K562 (cell line): ENCODE measurements around the gene UBE2O. TPM values are rescaled to one million over a fixed set of nuclear protein-coding genes. Genes with fewer than 3 reads are reported as not detected.

ENCODE experiments used
- ATAC-seq: fragments of 200-7000 bp; cut with Tn5 transposase; 3 replicates; pipeline ENCODE4 v1.9.1; 2020; ENCODE audit warnings: moderate library complexity
- BruUV-seq: library from RNA; stranded (reverse); fragments of 400-500 nt; replicated peaks from 2 replicates; lab custom pipeline; 2021; lab: Mats Ljungman, UMichigan
- CTCF ChIA-PET: fragments of 300-600 bp; formaldehyde crosslinking; extraction: SDS; loops from one replicate; lab custom pipeline; 2021; ENCODE audit warnings: low intra/inter-chr PET ratio; lab: Yijun Ruan, JAX
- POLR2A ChIA-PET: fragments of 300-600, 350-650 bp; sonication (Branson Sonifier 250); formaldehyde crosslinking; extraction: SDS; loops from one replicate; lab custom pipeline; 2021; ENCODE audit warnings: antibody characterized with exemption, inconsistent platforms; lab: Yijun Ruan, JAX
- DNase-seq, 4 experiments: peaks; one replicate each; pipeline versions ENCODE4 v3.0.0 to v3.0.0-alpha.2; 2011 to 2018; ENCODE audit warnings: low spot score in 3 of 4, mixed read lengths in 3 of 4; ENCODE audit errors: extremely low read depth in 1 of 4
- FAIRE-seq: peaks from 2 replicates; lab custom pipeline; 2011; peaks lifted over from hg19 to GRCh38; lab: Jason Lieb, UNC
- H2AFZ ChIP-seq: 2 replicates; pipeline ENCODE4 v1.6.0; 2011; ENCODE audit warnings: low read depth, low read length, control low read depth, inconsistent platforms
- H3K27ac ChIP-seq: fragments of 200-600 bp; 3 replicates; pipeline ENCODE4 v1.8.0; 2011; ENCODE audit warnings: low read depth, mild to moderate bottlenecking, control low read depth, inconsistent platforms, low read length, moderate library complexity, mixed read lengths; ENCODE audit errors: extremely low read depth
- H3K27me3 ChIP-seq, 2 experiments: fragments of 300-600 bp in 1 of 2; 2 replicates in 1 of 2; 3 replicates in 1 of 2; pipeline versions ENCODE4 v1.6.0 to v1.8.0; 2011; ENCODE audit warnings: inconsistent platforms in 2 of 2, low read length in 2 of 2, mild to moderate bottlenecking in 1 of 2, mixed read lengths in 1 of 2, moderate library complexity in 1 of 2; ENCODE audit not compliant: control insufficient read depth in 2 of 2, insufficient read depth in 2 of 2
- H3K36me3 ChIP-seq: fragments of 300-600 bp; 3 replicates; pipeline ENCODE4 v1.8.0; 2011; ENCODE audit warnings: mild to moderate bottlenecking, low read length, inconsistent platforms; ENCODE audit not compliant: control insufficient read depth, insufficient read depth
- H3K4me1 ChIP-seq, 2 experiments: fragments of 200-600 bp in 1 of 2; replicated peaks in 1 of 2; 2 replicates in 1 of 2; 3 replicates in 1 of 2; pipeline versions ENCODE4 v1.5.1 to v1.8.0; 2011; ENCODE audit warnings: inconsistent platforms in 2 of 2, low read length in 2 of 2, mild to moderate bottlenecking in 1 of 2, mixed read lengths in 1 of 2, moderate library complexity in 1 of 2; ENCODE audit not compliant: control insufficient read depth in 2 of 2, insufficient read depth in 2 of 2
- H3K4me2 ChIP-seq: 2 replicates; pipeline ENCODE4 v1.6.1; 2011; ENCODE audit warnings: low read length, control low read depth, inconsistent platforms, mixed read lengths; ENCODE audit not compliant: insufficient read depth
- H3K4me3 ChIP-seq: fragments of 200-600 bp; sonication (generic), shearing (Covaris generic); 2 replicates; pipeline ENCODE4 v1.5.1; 2016; ENCODE audit warnings: control low read depth, inconsistent platforms
- H3K79me2 ChIP-seq: fragments of 200-600 bp; 3 replicates; pipeline ENCODE4 v1.8.0; 2011; ENCODE audit warnings: low read length, inconsistent platforms; ENCODE audit not compliant: control insufficient read depth, insufficient read depth
- H3K9ac ChIP-seq, 2 experiments: 2 replicates each; pipeline versions ENCODE4 v1.6.0 to v1.6.1; 2011; ENCODE audit warnings: low read depth in 2 of 2, low read length in 2 of 2, control low read depth in 1 of 2, inconsistent platforms in 1 of 2, mild to moderate bottlenecking in 1 of 2, mixed read lengths in 1 of 2; ENCODE audit not compliant: insufficient read depth in 1 of 2
- H3K9me1 ChIP-seq: one replicate; pipeline ENCODE4 v1.6.0; 2011; ENCODE audit warnings: inconsistent platforms, mild to moderate bottlenecking, low read length, moderate library complexity; ENCODE audit not compliant: control insufficient read depth, insufficient read depth
- H3K9me3 ChIP-seq: replicated peaks from 2 replicates; pipeline ENCODE4 v1.5.1; 2011; ENCODE audit warnings: low read depth, low read length, inconsistent platforms; ENCODE audit not compliant: control insufficient read depth, insufficient read depth
- H4K20me1 ChIP-seq: replicated peaks from 2 replicates; pipeline ENCODE4 v1.6.1; 2011; ENCODE audit warnings: low read length, inconsistent platforms, mixed read lengths; ENCODE audit not compliant: control insufficient read depth, insufficient read depth
- CHD4 ChIP-seq: fragments of 200-600 bp; sonication (generic); IDR thresholded peaks from 3 replicates; pipeline ENCODE4 v1.6.1; 2012; ENCODE audit warnings: low read depth, mild to moderate bottlenecking, mixed read lengths, low read length, inconsistent platforms; ENCODE audit not compliant: insufficient read depth, insufficient replicate concordance, poor library complexity, severe bottlenecking
- KDM4B ChIP-seq, 2 experiments: fragments of 450-650 bp in 1 of 2; sonication (generic) in 1 of 2; IDR thresholded peaks; 2 replicates each; pipeline ENCODE4 v1.6.1; 2016 to 2017; ENCODE audit warnings: borderline replicate concordance in 2 of 2, antibody characterized with exemption in 1 of 2, low read depth in 1 of 2, mild to moderate bottlenecking in 1 of 2
- MAFK ChIP-seq: IDR thresholded peaks from 2 replicates; pipeline ENCODE4 v1.6.1; 2011; ENCODE audit warnings: low read length, improper control_type of control experiment
- MCM2 ChIP-seq: fragments of 450-650 bp; IDR thresholded peaks from 2 replicates; pipeline ENCODE4 v1.6.1; 2017; ENCODE audit warnings: low read depth, mild to moderate bottlenecking
- THAP7 ChIP-seq: fragments of 250-450 bp; sonication (Bioruptor Pico); IDR thresholded peaks from 2 replicates; pipeline ENCODE4 v1.5.0; 2021
- TRIM28 ChIP-seq: fragments of 450-650 bp; IDR thresholded peaks from 2 replicates; pipeline ENCODE4 v1.6.1; 2017
- XRCC3 ChIP-seq: fragments of 450-650 bp; IDR thresholded peaks from 2 replicates; pipeline ENCODE4 v1.6.1; 2017; ENCODE audit warnings: mild to moderate bottlenecking, moderate library complexity
- ZNF592 ChIP-seq: fragments of 450-650 bp; IDR thresholded peaks from 2 replicates; pipeline ENCODE4 v1.6.1; 2017; ENCODE audit warnings: antibody characterized with exemption, mild to moderate bottlenecking
- ZNF655 ChIP-seq: fragments of 250-450 bp; sonication (Bioruptor Pico); IDR thresholded peaks from 2 replicates; pipeline ENCODE4 v1.5.0; 2021
- WGBS: fragments of 100-300 bp; shearing (Covaris generic); methylation state at CpG from one replicate; pipeline ENCODE4 v1.1.6; 2016; ENCODE audit warnings: low coverage, mixed read lengths; ENCODE audit not compliant: insufficient coverage; ENCODE audit errors: missing lambda C conversion rate; 5-methylcytosine and 5-hydroxymethylcytosine counted together
- in situ Hi-C: fragments of 300-500 bp; cut with MboI; formaldehyde crosslinking; loops from 4 replicates; pipeline ENCODE4 v1.15.0; 2018; ENCODE audit warnings: inconsistent platforms, mixed read lengths
- intact Hi-C: fragments of 100-400 bp; cut with micrococcal nuclease; formaldehyde crosslinking; loops from 2 replicates; pipeline ENCODE4 v1.14.2; 2022
- polyA plus RNA-seq, 8 experiments: library from polyadenylated mRNA; depleted of rRNA in 4 of 8; stranded (reverse) in 5 of 8; unstranded in 3 of 8; fragments of >200 nt; fragmentation: Nextera tagmentation in 2 of 8; fragmentation: Illumina TruSeq in 1 of 8; extraction: Ambion mirVana in 2 of 8; extraction: Trizol in 1 of 8; gene quantifications; 2 replicates each; pipeline versions ENCODE4 v1.2.1 to v1.2.3, GENCODE V29; 2011 to 2014; ENCODE audit warnings: inconsistent platforms in 1 of 8, missing spikeins in 1 of 8
- total RNA-seq, 7 experiments: library from RNA; depleted of rRNA in 6 of 7; stranded (reverse); fragments of >200 nt in 6 of 7; fragmentation: Illumina TruSeq in 2 of 7; extraction: Trizol in 2 of 7; gene quantifications; 2 replicates each; pipeline versions ENCODE4 v1.2.1 to v1.2.3, GENCODE V29; 2011 to 2021; ENCODE audit warnings: low replicate concordance in 1 of 7

Gene UBE2O
- total and polyA plus RNA-seq, 9 of the 15 experiments (the other 6 are each of a cell fraction or from before 2014, with no cell fraction given): 1.6 to 39.7 (median 13.3) TPM

GRCh38 chr17:76431509-76431908 lies 21.4 kb downstream of the UBE2O start:
- H3K4me2 ChIP-seq: no peak overlapping the region
- no peak for DNase-seq
- intact Hi-C loops: no loop called here
- no peaks in the 10 kb centered on the region for H3K9me1 ChIP-seq
- WGBS: 66% methylated on average over 2 of the region's 2 CpGs
- no peak overlapping the region for H3K9ac ChIP-seq
- peaks cover 4% of the 10 kb centered on the region; the same call in 1 of the 3 replicates for H3K36me3 ChIP-seq
- no peaks in the 10 kb centered on the region for H3K27me3 ChIP-seq
- CTCF ChIA-PET: no interaction called here
- peaks cover 16% of the 10 kb centered on the region; the same call in 1 of the 2 replicates for H4K20me1 ChIP-seq
- H3K79me2 ChIP-seq: peaks cover 54% of the 10 kb centered on the region
- no peak for FAIRE-seq
- in situ Hi-C loops: no loop called here
- no peak for ATAC-seq
- H3K9me3 ChIP-seq: no peaks in the 10 kb centered on the region
- no peaks in the 10 kb centered on the region; a peak in 2 of 5 replicates for H3K4me1 ChIP-seq
- no peak overlapping the region for H3K4me3 ChIP-seq
- no peak overlapping the region for H2AFZ ChIP-seq
- no TSS peak for BruUV-seq
- POLR2A ChIA-PET: interaction anchor here (1.5 kb wide), 1 partner anchor 17 kb away, joined by 4 read pairs; no protein-coding TSS in a partner anchor
- TF ChIP-seq CHD4 (no peak), MCM2 (no peak), TRIM28 (no peak), MAFK (no peak), THAP7 (CRISPR knock-in tag) (no peak), XRCC3 (no peak), ZNF592 (no peak), ZNF655 (CRISPR knock-in tag) (no peak), KDM4B (IDR thresholded peaks at IDR 0.05; ENCODE audit: borderline replicate concordance in 2 of 2, low read depth in 1 of 2) (no peak)
- H3K27ac ChIP-seq: no peak overlapping the region
